ENCODE results near the gene CSF2. TPM values are rescaled to one million over a fixed set of nuclear protein-coding genes. Genes with fewer than 3 reads are reported as not detected.

The CSF2 gene
- total RNA-seq, 1 experiment from 2014 or later, result 0.30 TPM

GRCh38 chr5:132060501-132061161, 13.0 kb upstream of the CSF2 start, which contains the start of gene IL3:
TSS of gene IL3 (plus strand) at chr5:132060655. CDS start at chr5:132060707, 52 bp downstream.
- POLR2A ChIA-PET, result no interaction called here
- no peaks in the 10 kb centered on the region for H4K20me1 ChIP-seq (ENCODE audit: insufficient read depth)
- no peak within 1 kb of the TSS for H3K4me2 ChIP-seq (ENCODE audit: low read length)
- RAD21 ChIA-PET (ENCODE audit: low non-redundant PET in 1 of 2, low total read pairs in 2 of 2, uncharacterized antibody in 2 of 2, unreplicated experiment in 2 of 2), result no interaction called here
- BruUV-seq (replicated peaks), result no TSS peak
- no peaks in the 10 kb centered on the region for H3K27me3 ChIP-seq (ENCODE audit: insufficient read depth, low read length)
- ATAC-seq, result no peak
- no peaks in the 10 kb centered on the region for H3K9me2 ChIP-seq (ENCODE audit: insufficient read depth)
- intact Hi-C loops (cut with micrococcal nuclease), result loop anchor here (10.0 kb wide), 1 partner anchor 214 kb away; no protein-coding TSS in a partner anchor
- no peak for DNase-seq (ENCODE audit: low read depth, low spot score)
- CTCF ChIA-PET, result interaction anchor here (3.5 kb wide), 1 partner anchor 249 kb away, joined by 35 read pairs; no protein-coding TSS in a partner anchor
- no peak within 1 kb of the TSS for H2AFZ ChIP-seq (ENCODE audit: low read depth, low read length, poor library complexity, severe bottlenecking)
- no peaks in the 10 kb centered on the region for H3K9me3 ChIP-seq (ENCODE audit: control insufficient read depth in 1 of 2, insufficient read depth in 1 of 2, low read depth in 1 of 2, low read length in 2 of 2)
- peaks cover 0 to 4% of the 10 kb centered on the region in 2 experiments; a peak in 1 of 4 replicates for H3K4me1 ChIP-seq (ENCODE audit: control insufficient read depth in 1 of 2, insufficient read depth in 2 of 2, low read length in 2 of 2)
- no peak within 1 kb of the TSS for H3K9ac ChIP-seq (ENCODE audit: low read length)
- H3K36me3 ChIP-seq (ENCODE audit: control insufficient read depth in 1 of 2, insufficient read depth in 2 of 2, low read length in 2 of 2), result no peaks in the 10 kb centered on the region
- TF ChIP-seq SIN3A (IDR thresholded peaks at IDR 0.05; ENCODE audit: low read depth) (no peak), TCF7L2 (IDR thresholded peaks at IDR 0.05; ENCODE audit: borderline replicate concordance, extremely low read depth, insufficient read depth, insufficient read length) (no peak), ZNF274 (IDR thresholded peaks at IDR 0.05; ENCODE audit: low read depth, low read length) (no peak), SRF (IDR thresholded peaks at IDR 0.05; ENCODE audit: low read depth) (no peak), POLR2AphosphoS5 (IDR thresholded peaks at IDR 0.05; ENCODE audit: low read depth, low read length) (no peak), ATF3 (IDR thresholded peaks at IDR 0.05) (no peak), CEBPB (IDR thresholded peaks at IDR 0.05; ENCODE audit: low read depth) (no peak), POLR2A (IDR thresholded peaks at IDR 0.05; ENCODE audit: borderline replicate concordance, extremely low read depth, insufficient read depth, insufficient read length) (no peak), EZH2 (IDR thresholded peaks at IDR 0.05) (no peak), CTCF (IDR thresholded peaks at IDR 0.05 in 2 of 3, conservative IDR thresholded peaks at IDR 0.05 in 1 of 3; ENCODE audit: borderline replicate concordance in 1 of 3, insufficient read depth in 1 of 3, low read depth in 2 of 3, low read length in 2 of 3) (no peak), ELF1 (IDR thresholded peaks at IDR 0.05; ENCODE audit: borderline replicate concordance, low read depth) (no peak), CBX3 (IDR thresholded peaks at IDR 0.05; ENCODE audit: low read depth) (no peak), EGR1 (IDR thresholded peaks at IDR 0.05; ENCODE audit: low read depth) (no peak), FOSL1 (IDR thresholded peaks at IDR 0.05; ENCODE audit: low read depth) (no peak), YY1 (IDR thresholded peaks at IDR 0.05; ENCODE audit: extremely low read depth, insufficient replicate concordance, low read depth, low read length) (no peak)
- TF ChIP-seq, protein P1, sequence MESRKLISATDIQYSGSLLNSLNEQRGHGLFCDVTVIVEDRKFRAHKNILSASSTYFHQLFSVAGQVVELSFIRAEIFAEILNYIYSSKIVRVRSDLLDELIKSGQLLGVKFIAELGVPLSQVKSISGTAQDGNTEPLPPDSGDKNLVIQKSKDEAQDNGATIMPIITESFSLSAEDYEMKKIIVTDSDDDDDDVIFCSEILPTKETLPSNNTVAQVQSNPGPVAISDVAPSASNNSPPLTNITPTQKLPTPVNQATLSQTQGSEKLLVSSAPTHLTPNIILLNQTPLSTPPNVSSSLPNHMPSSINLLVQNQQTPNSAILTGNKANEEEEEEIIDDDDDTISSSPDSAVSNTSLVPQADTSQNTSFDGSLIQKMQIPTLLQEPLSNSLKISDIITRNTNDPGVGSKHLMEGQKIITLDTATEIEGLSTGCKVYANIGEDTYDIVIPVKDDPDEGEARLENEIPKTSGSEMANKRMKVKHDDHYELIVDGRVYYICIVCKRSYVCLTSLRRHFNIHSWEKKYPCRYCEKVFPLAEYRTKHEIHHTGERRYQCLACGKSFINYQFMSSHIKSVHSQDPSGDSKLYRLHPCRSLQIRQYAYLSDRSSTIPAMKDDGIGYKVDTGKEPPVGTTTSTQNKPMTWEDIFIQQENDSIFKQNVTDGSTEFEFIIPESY (IDR thresholded peaks at IDR 0.05; ENCODE audit: extremely low read depth, insufficient replicate concordance, low read length), result no peak
- TF ChIP-seq, protein P2, sequence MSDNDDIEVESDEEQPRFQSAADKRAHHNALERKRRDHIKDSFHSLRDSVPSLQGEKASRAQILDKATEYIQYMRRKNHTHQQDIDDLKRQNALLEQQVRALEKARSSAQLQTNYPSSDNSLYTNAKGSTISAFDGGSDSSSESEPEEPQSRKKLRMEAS (IDR thresholded peaks at IDR 0.05), result no peak
- TF ChIP-seq, protein P3, sequence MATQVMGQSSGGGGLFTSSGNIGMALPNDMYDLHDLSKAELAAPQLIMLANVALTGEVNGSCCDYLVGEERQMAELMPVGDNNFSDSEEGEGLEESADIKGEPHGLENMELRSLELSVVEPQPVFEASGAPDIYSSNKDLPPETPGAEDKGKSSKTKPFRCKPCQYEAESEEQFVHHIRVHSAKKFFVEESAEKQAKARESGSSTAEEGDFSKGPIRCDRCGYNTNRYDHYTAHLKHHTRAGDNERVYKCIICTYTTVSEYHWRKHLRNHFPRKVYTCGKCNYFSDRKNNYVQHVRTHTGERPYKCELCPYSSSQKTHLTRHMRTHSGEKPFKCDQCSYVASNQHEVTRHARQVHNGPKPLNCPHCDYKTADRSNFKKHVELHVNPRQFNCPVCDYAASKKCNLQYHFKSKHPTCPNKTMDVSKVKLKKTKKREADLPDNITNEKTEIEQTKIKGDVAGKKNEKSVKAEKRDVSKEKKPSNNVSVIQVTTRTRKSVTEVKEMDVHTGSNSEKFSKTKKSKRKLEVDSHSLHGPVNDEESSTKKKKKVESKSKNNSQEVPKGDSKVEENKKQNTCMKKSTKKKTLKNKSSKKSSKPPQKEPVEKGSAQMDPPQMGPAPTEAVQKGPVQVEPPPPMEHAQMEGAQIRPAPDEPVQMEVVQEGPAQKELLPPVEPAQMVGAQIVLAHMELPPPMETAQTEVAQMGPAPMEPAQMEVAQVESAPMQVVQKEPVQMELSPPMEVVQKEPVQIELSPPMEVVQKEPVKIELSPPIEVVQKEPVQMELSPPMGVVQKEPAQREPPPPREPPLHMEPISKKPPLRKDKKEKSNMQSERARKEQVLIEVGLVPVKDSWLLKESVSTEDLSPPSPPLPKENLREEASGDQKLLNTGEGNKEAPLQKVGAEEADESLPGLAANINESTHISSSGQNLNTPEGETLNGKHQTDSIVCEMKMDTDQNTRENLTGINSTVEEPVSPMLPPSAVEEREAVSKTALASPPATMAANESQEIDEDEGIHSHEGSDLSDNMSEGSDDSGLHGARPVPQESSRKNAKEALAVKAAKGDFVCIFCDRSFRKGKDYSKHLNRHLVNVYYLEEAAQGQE (IDR thresholded peaks at IDR 0.05; ENCODE audit: low read depth), result no peak
- H3K79me2 ChIP-seq (ENCODE audit: insufficient read depth, low read length), result no peaks in the 10 kb centered on the region
- no peak within 1 kb of the TSS for H3K27ac ChIP-seq (ENCODE audit: low read depth, low read length)
- no peak within 1 kb of the TSS for H3K4me3 ChIP-seq (replicated peaks in 1 of 2; ENCODE audit: low read depth in 1 of 2, low read length in 2 of 2)

Data from HCT116 (cell line).